Measurements from ENCODE around the gene FAM114A2.
"Not testable (repeated sequence)": the region's sequence is repeated elsewhere in the genome, so short reads cannot be mapped to it uniquely, and the experiment has no call there.

The FAM114A2 gene

GRCh38 chr5:154038707-154039457 lies at the start of gene FAM114A2, which contains the start of gene MFAP3:
Gene FAM114A2, minus strand, starts transcription at chr5:154038910. Its CDS starts 3,957 bp downstream, at chr5:154034953.
Gene MFAP3, plus strand, starts transcription at chr5:154038967. Its CDS starts 10,756 bp downstream, at chr5:154049723.
- DNase-seq: peak; percentile 75 to 85 (median 80)

DNA sequence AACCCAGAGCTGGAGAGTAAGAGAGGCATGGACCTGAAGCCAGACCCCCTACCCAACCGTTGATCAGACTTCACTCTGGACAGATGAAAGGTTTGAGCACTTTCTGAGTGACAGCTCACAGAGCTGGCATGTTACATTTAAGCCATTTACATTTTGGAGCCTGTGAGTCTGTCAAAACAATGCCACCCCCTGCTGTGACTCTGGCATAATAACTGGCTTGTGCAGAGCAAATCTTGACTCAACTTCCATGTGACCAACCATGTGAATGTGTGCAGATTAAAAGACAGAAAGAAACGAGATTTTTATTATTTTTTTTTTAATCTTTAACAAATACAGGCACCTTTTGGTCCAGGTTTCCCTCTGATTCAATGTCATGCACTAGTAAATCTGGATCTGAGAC lies 48.5 kb upstream of the FAM114A2 start:
- DNase-seq: no peak

DNA sequence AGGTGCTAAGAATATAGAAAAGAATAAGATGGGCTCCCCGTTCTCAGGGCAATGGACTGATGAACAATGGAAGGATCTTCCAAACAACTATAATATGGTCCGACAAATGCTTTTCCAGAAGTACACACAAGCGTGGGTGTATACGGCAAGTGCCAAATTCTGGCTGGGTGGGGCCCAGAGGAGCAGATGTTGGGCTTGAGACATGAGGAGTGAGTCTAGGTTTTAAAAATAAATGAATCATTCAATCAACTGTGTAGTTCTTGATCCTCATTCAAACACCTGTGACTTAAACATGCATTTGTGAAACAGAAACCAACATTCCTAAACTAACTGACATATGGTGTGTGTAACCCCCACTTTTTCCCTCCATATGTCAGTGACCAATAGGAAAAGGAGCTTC lies 47.9 kb upstream of the FAM114A2 start:
- no peak for DNase-seq

DNA sequence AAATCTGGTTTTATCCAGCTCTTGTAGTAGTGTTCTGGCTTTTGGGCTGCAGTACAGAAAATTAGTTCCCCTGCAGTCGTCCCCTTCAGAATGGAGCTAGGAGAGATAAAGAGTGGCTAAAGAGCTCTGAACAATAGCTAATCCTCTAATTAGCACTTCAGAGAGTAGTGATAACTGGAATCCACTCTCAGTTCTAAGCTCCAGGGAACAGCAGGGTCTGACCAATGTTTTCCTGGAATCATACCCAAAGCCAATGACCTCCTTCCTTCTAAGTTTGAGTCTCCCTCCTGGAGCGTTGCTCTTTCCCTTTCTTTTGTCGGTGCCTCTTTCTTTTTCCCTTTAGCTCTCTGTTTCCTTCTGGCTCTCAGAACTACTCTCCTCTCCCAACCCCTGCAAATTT lies 47.4 kb upstream of the FAM114A2 start:
- DNase-seq: no peak

GRCh38 chr5:154084062-154084639 lies 45.4 kb upstream of the FAM114A2 start:
- DNase-seq: no peak

- no peak for DNase-seq
Observed at GRCh38 chr5:154081246-154081645, 42.5 kb upstream of the FAM114A2 start.

DNA sequence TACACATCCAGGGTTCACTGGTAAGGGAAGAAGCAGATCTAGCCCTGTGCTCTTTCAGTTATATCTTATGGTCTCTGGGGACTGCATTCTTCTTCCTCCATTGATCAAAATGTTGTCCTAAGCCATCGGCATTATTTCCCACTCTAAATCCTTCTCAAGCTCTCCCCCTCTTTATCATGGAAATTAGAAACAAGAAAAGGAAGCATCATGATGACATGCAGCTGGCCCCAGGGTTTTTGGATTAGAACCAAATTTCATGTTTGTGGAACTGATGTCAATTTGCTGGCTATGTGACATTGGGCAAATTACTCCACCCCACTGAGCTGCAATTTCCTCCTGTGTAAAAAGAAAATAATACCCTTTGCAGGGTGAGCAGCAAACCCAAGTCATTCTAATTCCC lies 39.6 kb upstream of the FAM114A2 start:
- no peak for DNase-seq

GRCh38 chr5:154077696-154078095 lies 39.0 kb upstream of the FAM114A2 start:
- DNase-seq: no peak

- no peak for DNase-seq
Observed at GRCh38 chr5:154076240-154076922, 37.7 kb upstream of the FAM114A2 start.

DNA sequence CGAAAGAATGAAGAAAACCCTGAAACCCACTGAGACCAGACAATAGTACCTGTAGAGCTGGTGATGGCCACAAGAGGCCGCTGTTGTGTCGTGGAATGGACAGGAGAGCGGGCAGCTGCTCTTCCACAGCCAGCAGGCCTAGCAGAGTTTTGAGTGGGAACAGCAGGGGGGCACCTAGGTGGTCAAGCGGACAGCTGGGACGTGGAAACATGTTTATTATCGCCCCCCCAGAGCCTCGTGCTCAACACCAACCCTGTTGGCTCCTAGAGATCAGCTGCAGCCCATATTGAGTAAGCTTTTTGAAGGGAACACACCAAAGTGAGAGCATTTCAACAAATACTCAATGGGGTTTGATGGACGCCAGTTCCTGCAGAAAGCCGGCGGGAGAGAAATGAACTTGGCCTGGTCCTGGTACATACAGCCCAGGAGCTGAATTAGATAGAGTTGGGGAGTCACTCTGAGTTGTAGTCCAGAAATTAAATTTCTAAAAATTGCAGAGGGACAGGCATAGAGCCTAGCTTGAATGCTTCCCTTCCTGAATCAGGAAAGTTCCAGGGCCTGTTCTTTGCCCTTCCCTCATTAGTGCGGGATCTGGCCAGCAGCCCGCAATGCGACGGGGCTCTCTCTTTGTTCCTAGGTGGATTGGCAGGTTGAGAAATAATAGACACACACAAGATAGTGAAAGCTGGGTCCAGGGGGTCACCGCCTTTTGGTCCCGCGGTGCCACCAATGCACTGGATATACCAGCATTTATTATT lies 33.9 kb upstream of the FAM114A2 start:
- peak; percentile 55 to 80 (median 69) for DNase-seq

- DNase-seq: no peak
Observed at GRCh38 chr5:154071799-154072413, 33.2 kb upstream of the FAM114A2 start.

DNA sequence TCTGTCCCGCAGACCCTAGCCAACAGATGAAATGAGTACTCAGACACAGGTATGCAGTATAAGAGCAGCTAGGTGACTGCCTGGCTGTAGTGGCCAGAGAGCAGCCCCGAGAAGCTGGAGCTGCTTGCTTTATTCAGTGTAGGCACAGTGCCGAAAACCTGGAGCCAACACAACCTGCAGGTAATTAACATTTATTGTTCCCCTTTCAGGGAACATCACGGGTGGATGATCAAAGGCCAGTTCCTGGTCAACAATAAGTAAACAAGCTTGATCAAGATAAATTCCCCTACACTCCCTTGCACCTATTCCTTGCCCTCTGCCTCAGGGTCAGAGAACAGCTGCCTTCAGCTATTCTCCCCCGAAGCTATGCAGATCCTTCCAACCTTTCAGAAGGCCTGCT lies 31.1 kb upstream of the FAM114A2 start:
- not testable (repeated sequence) for DNase-seq

- DNase-seq: no peak
Observed at GRCh38 chr5:154065971-154066370, 27.3 kb upstream of the FAM114A2 start.

GRCh38 chr5:154063372-154063771 lies 24.7 kb upstream of the FAM114A2 start:
- DNase-seq: no peak

DNA sequence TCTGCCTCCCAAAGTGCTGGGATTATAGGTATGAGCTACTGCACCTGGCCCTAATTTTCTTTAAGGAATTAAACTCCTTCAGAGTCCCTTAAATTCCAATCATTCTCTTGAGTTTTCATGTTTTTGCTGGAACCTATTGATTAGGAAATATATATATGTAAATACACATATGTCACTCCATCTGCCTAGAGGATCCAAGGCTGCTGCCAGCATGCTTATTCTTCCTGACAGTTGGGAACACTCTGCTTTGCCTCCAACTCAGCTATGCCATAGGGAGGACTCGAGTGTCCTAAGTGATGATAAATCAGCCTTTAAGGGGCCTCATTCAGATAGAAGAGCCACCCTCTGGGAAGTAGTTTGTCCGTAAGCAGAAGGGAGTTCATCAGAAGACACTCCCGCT lies 21.9 kb upstream of the FAM114A2 start:
- no peak for DNase-seq

- DNase-seq: no peak
Observed at GRCh38 chr5:154059583-154059982, 20.9 kb upstream of the FAM114A2 start.

- DNase-seq: no peak
Observed at GRCh38 chr5:154059039-154059430, 20.3 kb upstream of the FAM114A2 start.

- DNase-seq: no peak
Observed at GRCh38 chr5:154058055-154059038, 19.6 kb upstream of the FAM114A2 start.

DNA sequence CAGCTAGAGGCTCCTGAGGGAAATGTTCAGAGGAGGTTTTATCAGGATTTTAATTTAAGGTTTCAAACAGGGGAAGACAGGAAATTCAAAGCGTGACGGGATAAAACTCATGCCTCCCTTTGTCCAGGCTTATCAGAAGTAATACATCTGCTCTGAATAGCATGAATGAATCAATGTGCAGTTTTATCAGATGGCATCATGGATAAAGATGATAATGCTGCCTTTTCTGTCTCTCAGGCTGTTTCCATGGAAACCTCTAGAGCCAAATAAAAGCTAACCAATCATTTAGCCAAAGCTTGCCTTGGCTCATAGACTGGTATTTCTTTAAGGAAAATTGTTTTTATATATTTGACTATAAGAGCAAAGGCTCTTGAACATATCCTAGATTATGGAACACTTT lies 16.5 kb upstream of the FAM114A2 start:
- DNase-seq: no peak

DNA sequence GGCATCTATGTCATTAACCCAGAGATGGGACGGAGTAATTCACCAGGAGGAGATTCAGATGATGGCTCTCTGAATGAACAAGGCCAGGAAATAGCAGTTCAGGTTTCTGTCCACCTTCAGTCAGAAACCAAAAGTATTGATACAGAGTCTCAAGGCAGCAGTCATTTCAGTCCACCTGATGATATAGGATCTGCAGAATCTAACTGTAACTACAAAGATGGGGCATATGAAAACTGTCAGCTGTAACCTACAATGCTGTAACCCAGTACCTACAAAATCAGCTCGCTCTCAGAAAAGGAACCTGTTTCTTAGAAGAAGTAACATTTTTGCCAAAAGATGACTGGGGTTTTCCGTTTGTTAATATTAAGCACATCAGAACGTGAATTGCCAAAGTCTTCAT lies 14.8 kb upstream of the FAM114A2 start:
- no peak for DNase-seq

DNA sequence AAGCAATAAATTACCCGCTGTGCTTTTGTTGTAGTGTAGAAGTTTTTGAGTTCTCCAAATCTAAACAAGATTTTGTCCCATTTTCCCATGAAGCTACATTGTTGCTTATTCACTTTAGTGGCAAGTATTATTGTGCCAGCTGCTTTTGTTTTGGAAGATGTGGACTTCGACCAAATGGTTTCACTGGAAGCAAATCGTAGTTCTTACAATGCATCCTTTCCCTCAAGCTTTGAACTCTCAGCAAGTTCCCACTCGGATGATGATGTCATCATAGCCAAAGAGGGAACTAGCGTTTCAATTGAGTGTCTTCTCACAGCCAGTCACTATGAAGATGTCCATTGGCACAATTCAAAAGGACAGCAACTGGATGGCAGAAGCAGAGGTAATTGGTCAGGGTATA lies 10.9 kb upstream of the FAM114A2 start:
- DNase-seq: no peak

GRCh38 chr5:154047324-154047723 lies 8.6 kb upstream of the FAM114A2 start:
- no peak for DNase-seq
